LHCN-M2 (cell line): ENCODE measurements around the gene TBC1D1. TPM values are rescaled to one million over a fixed set of nuclear protein-coding genes. Genes with fewer than 3 reads are reported as not detected.

Experiments
- DNase-seq: peaks from one replicate; pipeline ENCODE4 v3.0.0-alpha.2; 2012; ENCODE audit warnings: low read depth
- polyA plus RNA-seq: library from polyadenylated mRNA; unstranded; fragments of >200 nt; gene quantifications from one replicate; pipeline ENCODE4 v1.2.1, GENCODE V29; 2012; ENCODE audit warnings: missing spikeins
- total RNA-seq: library from RNA; depleted of rRNA; stranded (reverse); fragments of >200 nt; gene quantifications from 2 replicates; pipeline ENCODE4 v1.2.3, GENCODE V29; 2014; rRNA removed

TBC1D1 gene
- total RNA-seq, result 94.8 and 108 TPM in 2 replicates
- polyA plus RNA-seq, result 83.1 TPM

- peak; percentile 38 for DNase-seq
Measured at GRCh38 chr4:37890801-37891259, at the start of gene TBC1D1. TBC1D1 (plus strand) TSS chr4:37891084; CDS start chr4:37902096, 11,012 bp downstream.

DNA sequence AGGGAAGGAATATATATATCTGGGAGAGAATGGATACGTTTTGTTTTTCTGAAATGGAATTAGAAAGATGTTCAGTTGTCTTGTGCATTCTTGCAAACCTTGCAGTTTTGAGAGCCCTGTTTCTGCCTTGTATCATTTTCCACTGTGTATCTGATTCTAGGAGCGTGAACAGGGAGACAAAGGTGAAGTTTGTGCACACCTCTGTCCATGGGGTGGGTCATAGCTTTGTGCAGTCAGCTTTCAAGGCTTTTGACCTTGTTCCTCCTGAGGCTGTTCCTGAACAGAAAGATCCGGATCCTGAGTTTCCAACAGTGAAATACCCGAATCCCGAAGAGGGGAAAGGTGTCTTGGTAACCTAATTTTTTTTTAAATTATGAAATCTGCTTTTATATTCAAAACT lies 46.7 kb upstream of the TBC1D1 start:
- DNase-seq, result no peak

GRCh38 chr4:37845201-37845600 lies 45.7 kb upstream of the TBC1D1 start:
- DNase-seq, result no peak

GRCh38 chr4:37847311-37847884 lies 43.5 kb upstream of the TBC1D1 start:
- DNase-seq, result no peak

GRCh38 chr4:37852376-37852775 lies 38.5 kb upstream of the TBC1D1 start:
- no peak for DNase-seq

DNA sequence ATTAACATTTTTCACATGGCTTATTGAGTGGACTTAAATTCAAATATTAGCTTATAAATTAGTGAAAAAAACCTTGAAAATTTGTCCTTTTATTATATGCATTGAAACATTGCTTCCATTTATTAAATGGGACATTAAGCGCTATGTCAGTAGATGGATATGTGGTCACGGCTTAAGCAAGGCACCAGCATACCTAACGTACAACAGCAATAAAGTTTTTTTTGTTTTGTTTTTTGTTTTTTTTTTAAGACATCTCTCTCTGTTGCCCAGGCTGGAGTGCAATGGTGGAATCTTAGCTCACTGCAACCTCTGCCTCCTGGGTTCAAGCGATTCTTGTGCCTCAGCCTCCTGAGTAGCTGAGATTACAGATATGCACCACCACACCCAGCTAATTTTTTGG lies 32.8 kb upstream of the TBC1D1 start:
- DNase-seq, result no peak

DNA sequence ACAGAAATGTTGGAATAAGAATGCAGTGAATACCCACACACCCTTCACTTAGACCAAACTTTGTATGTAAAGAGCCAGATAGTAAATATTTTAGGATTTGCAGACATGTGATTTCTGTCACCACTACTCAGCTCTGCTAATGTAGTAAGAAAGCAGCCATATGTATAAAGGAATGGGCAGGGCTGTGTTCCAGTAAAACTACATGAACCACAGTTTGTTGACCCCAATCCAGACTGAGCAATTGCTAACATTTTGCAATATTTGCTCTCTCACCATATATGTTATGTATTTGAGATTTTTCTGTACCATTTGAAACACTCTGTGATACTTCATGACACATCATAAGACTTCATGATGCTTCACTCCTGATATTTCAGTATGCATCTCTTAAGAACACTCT lies 32.0 kb upstream of the TBC1D1 start:
- DNase-seq, result no peak

- no peak for DNase-seq
Measured at GRCh38 chr4:37860266-37860665, 30.6 kb upstream of the TBC1D1 start.

DNA sequence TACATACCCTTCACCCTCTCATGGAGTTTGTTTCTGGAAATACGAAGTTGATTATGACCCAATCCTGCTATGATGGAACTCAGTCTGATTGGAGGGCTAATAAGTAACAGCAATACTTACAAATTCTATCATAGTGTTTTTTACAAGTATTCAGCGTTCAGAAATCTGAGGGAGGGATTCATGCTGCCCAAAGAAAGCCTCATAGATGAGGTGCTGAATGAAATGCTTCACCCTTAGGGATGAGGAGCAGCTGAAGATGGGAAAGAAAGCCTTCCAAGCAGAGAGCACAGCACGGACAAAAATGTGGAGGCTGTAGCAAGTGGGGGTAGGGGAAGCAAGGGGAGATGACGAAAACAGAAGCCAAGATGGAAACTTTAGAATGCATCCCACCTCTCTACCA lies 27.9 kb upstream of the TBC1D1 start:
- DNase-seq, result no peak

- DNase-seq, result no peak
Measured at GRCh38 chr4:37864786-37865185, 26.1 kb upstream of the TBC1D1 start.

- DNase-seq, result no peak
Measured at GRCh38 chr4:37865450-37865849, 25.4 kb upstream of the TBC1D1 start.

DNA sequence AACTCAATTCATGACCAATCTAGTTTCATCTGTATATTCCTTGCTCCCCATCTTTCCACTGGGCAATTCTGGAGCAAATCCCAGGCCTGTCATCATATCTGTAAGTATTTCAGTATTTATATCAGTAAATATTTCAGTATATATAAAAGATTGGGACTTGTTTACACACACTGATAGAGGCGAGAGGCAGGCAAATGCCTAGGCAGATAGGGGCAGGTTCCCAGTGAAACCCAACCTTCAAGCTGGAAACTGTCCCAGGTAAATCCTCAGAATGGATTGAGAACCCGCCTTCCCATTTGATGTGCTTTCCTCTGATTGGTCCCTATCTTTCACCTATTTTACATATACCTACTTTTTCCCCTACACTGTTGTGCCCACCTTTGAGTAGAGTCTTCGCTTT lies 23.8 kb upstream of the TBC1D1 start:
- DNase-seq, result no peak

- DNase-seq, result no peak
Measured at GRCh38 chr4:37868238-37868637, 22.6 kb upstream of the TBC1D1 start.

- DNase-seq, result no peak
Measured at GRCh38 chr4:37872310-37872988, 18.4 kb upstream of the TBC1D1 start.

- peak; percentile 84 for DNase-seq
Measured at GRCh38 chr4:37873386-37873785, 17.5 kb upstream of the TBC1D1 start.

DNA sequence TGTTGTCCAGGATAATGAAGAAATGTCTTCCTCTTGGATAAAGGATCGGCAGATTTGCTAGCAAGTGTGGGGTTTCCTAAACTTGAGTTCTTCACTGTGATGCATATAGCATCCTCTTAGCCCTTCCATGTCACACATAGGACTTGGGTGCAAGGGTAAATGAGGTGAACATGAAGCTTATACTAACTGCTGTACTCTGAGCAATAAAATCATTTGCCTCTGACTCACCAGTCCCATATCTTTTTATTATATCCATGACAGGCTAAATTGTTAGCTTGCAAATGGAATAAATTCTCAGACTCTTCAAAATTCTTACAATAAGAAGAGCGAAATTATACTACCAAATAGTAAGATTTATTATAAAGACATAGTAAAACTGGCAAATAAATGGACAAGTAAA lies 14.7 kb upstream of the TBC1D1 start:
- DNase-seq, result no peak

DNA sequence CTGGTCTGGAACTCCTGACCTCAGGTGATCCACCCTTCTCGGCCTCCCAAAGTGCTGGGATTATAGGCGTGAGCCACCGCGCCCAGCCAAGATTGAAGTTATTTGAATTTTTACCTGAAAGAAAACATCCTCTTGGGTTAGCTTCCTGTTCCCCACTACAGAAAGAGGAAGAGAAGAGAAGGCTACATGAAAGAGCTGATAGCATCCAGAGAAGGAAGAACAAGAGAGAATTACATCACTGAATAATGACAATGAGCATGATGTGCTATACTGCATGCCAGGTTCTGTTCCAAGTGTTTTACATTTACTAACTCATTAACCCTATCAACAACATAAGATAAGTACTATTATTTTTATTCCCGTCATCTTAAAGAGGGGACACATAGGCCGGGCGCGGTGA lies 11.5 kb upstream of the TBC1D1 start:
- no peak for DNase-seq

- no peak for DNase-seq
Measured at GRCh38 chr4:37881811-37882210, 9.1 kb upstream of the TBC1D1 start.

- DNase-seq, result peak; percentile 55
Measured at GRCh38 chr4:37882665-37883296, 8.1 kb upstream of the TBC1D1 start.

DNA sequence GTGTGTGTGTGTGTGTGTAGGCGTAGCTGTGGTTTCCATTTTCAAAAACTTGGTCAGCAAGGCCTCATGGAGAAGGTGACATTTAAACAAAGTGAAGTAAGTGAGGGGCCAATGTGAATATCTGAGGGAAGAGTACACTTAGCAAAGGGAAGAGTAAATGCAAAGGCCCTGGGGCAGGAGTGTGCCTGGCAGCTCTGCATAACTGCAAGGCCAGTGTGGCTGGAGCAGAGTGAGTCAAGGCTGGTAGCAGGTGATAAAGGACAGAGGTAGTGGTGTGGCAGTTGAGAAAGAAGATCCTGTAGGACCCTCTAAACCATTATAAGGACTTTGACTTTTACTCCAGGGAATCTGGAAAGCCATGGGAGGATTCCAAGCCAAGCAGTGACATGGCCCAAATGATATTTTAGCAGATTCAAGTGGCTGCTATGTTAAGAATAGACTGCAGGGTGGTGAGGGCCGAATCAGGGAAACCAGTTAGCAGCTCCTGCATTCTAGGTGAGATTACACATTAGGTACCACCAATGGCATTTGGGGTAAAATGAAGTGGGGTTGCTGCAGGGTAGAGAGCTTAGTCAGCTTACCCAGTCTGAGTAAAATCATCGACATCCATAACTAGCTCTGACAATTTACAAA lies 5.9 kb upstream of the TBC1D1 start:
- no peak for DNase-seq

GRCh38 chr4:37885496-37885895 lies 5.4 kb upstream of the TBC1D1 start:
- DNase-seq, result no peak
